GM12878 (cell line): ENCODE measurements around the gene BNC2. TPM values are rescaled to one million over a fixed set of nuclear protein-coding genes. Genes with fewer than 3 reads are reported as not detected.

Experiments
- ATAC-seq: fragments of 200-7000 bp; cut with Tn5 transposase; 3 replicates; pipeline ENCODE4 v1.9.1; 2020; ENCODE audit warnings: mild to moderate bottlenecking, moderate library complexity
- BruUV-seq: library from RNA; stranded (reverse); fragments of 400-500 nt; replicated peaks from 2 replicates; lab custom pipeline; 2021; lab: Mats Ljungman, UMichigan
- CTCF ChIA-PET: fragments of 300-600 bp; sonication (Branson Sonifier 250); formaldehyde crosslinking; extraction: SDS; loops from one replicate; lab custom pipeline; 2021; ENCODE audit warnings: inconsistent platforms; lab: Yijun Ruan, JAX
- POLR2A ChIA-PET: fragments of 350-600 bp; formaldehyde crosslinking; extraction: SDS; loops from one replicate; lab custom pipeline; 2021; ENCODE audit warnings: inconsistent platforms; lab: Charles Lee
- RAD21 ChIA-PET: fragments of 300-600 bp; sonication (Branson Sonifier 250); formaldehyde crosslinking; loops from one replicate; lab custom pipeline; 2023; ENCODE audit warnings: antibody characterized with exemption; ENCODE audit not compliant: unreplicated experiment; lab: Charles Lee
- SMC1A ChIA-PET: fragments of 300-600 bp; sonication (Branson Sonifier 250); formaldehyde crosslinking; loops from one replicate; lab custom pipeline; 2023; ENCODE audit not compliant: unreplicated experiment, uncharacterized antibody; lab: Charles Lee
- DNase-seq: peaks from one replicate; pipeline ENCODE4 v3.0.0-alpha.2; 2011; ENCODE audit warnings: low read depth, low spot score
- FAIRE-seq: peaks from 3 replicates; lab custom pipeline; 2011; peaks lifted over from hg19 to GRCh38; lab: Jason Lieb, UNC
- H2AFZ ChIP-seq: 2 replicates; pipeline ENCODE4 v1.6.0; 2011; ENCODE audit warnings: low read depth, low read length, control low read depth; ENCODE audit not compliant: control insufficient read depth
- H3K27ac ChIP-seq: 2 replicates; pipeline ENCODE4 v1.5.1; 2011; ENCODE audit warnings: control low read depth; ENCODE audit not compliant: control insufficient read depth, insufficient read depth
- H3K27me3 ChIP-seq, 2 experiments: replicated peaks in 1 of 2; 2 replicates each; pipeline versions ENCODE4 v1.6.0 to v1.6.1; 2011; ENCODE audit warnings: low read length in 1 of 2; ENCODE audit not compliant: control insufficient read depth in 2 of 2, insufficient read depth in 2 of 2
- H3K36me3 ChIP-seq, 2 experiments: 2 replicates each; pipeline ENCODE4 v1.5.1; 2011; ENCODE audit warnings: low read length in 1 of 2; ENCODE audit not compliant: control insufficient read depth in 2 of 2, insufficient read depth in 2 of 2
- H3K4me1 ChIP-seq: 2 replicates; pipeline ENCODE4 v1.6.1; 2011; ENCODE audit warnings: mild to moderate bottlenecking, low read length, moderate library complexity, mixed read lengths; ENCODE audit not compliant: control insufficient read depth, insufficient read depth
- H3K4me2 ChIP-seq: 2 replicates; pipeline ENCODE4 v1.6.0; 2011; ENCODE audit warnings: control low read depth; ENCODE audit not compliant: control insufficient read depth, insufficient read depth
- H3K4me3 ChIP-seq: fragments of 200-600 bp; sonication (generic); 2 replicates; pipeline ENCODE4 v1.5.1; 2016
- H3K79me2 ChIP-seq: 2 replicates; pipeline ENCODE4 v1.6.0; 2011; ENCODE audit warnings: low read length; ENCODE audit not compliant: control insufficient read depth, insufficient read depth
- H3K9ac ChIP-seq: 2 replicates; pipeline ENCODE4 v1.8.0; 2011; ENCODE audit warnings: low read length, control low read depth, mixed read lengths; ENCODE audit not compliant: control insufficient read depth, insufficient read depth
- H3K9me3 ChIP-seq: replicated peaks from 3 replicates; pipeline ENCODE4 v1.5.1; 2011; ENCODE audit warnings: mild to moderate bottlenecking, low read length; ENCODE audit not compliant: control insufficient read depth, insufficient read depth
- H4K20me1 ChIP-seq: 2 replicates; pipeline ENCODE4 v1.6.0; 2011; ENCODE audit not compliant: control insufficient read depth, insufficient read depth
- CHD2 ChIP-seq: IDR thresholded peaks from 2 replicates; pipeline ENCODE4 v1.6.1; 2011; ENCODE audit warnings: low read depth, low read length, improper control_type of control experiment, borderline replicate concordance
- CREM ChIP-seq: IDR thresholded peaks from 2 replicates; pipeline ENCODE4 v1.6.1; 2014; ENCODE audit warnings: antibody characterized with exemption, low read depth
- CUX1 ChIP-seq: IDR thresholded peaks from 2 replicates; pipeline ENCODE4 v1.6.1; 2012; ENCODE audit warnings: improper control_type of control experiment, low read depth, low read length; ENCODE audit not compliant: insufficient replicate concordance
- EGR1 ChIP-seq, 2 experiments: IDR thresholded peaks; 1 replicate in 1 of 2; 2 replicates in 1 of 2; pipeline ENCODE4 v1.6.1; 2011 to 2012; ENCODE audit warnings: low read depth in 2 of 2, low read length in 2 of 2, borderline replicate concordance in 1 of 2, mild to moderate bottlenecking in 1 of 2, moderate library complexity in 1 of 2
- KAT2A ChIP-seq: conservative IDR thresholded peaks from 2 replicates; pipeline ENCODE4 v1.6.1; 2011; ENCODE audit warnings: low read depth, low read length; ENCODE audit not compliant: control insufficient read depth
- MEF2B ChIP-seq: fragments of 450-650 bp; IDR thresholded peaks from 2 replicates; pipeline ENCODE4 v1.6.1; 2018; ENCODE audit warnings: mild to moderate bottlenecking, moderate library complexity; ENCODE audit not compliant: partially characterized antibody, poor library complexity, severe bottlenecking
- NFYA ChIP-seq: IDR thresholded peaks from 2 replicates; pipeline ENCODE4 v1.6.1; 2011; ENCODE audit warnings: low read depth, mild to moderate bottlenecking, low read length, improper control_type of control experiment, borderline replicate concordance
- NR2C1 ChIP-seq: fragments of 450-650 bp; IDR thresholded peaks from 2 replicates; pipeline ENCODE4 v1.6.1; 2017; ENCODE audit warnings: antibody characterized with exemption, mild to moderate bottlenecking, moderate library complexity
- POLR2A ChIP-seq: IDR thresholded peaks from 2 replicates; pipeline ENCODE4 v1.6.1; 2011; ENCODE audit warnings: low read depth, mild to moderate bottlenecking, low read length
- RELA ChIP-seq: fragments of 450-650 bp; IDR thresholded peaks from 2 replicates; pipeline ENCODE4 v1.8.0; 2014; ENCODE audit warnings: borderline replicate concordance; ENCODE audit not compliant: partially characterized antibody
- TAF1 ChIP-seq: IDR thresholded peaks from 2 replicates; pipeline ENCODE4 v1.6.1; 2011; ENCODE audit warnings: mild to moderate bottlenecking, low read depth, low read length, borderline replicate concordance
- ZNF687 ChIP-seq: fragments of 450-650 bp; IDR thresholded peaks from 2 replicates; pipeline ENCODE4 v1.6.1; 2017; ENCODE audit warnings: mild to moderate bottlenecking, moderate library complexity
- WGBS: methylation state at CpG from one replicate; pipeline ENCODE4 v1.1.6; 2016; ENCODE audit warnings: low lambda C conversion rate; ENCODE audit not compliant: insufficient replicate concordance, insufficient coverage; ENCODE audit errors: missing lambda C conversion rate; 5-methylcytosine and 5-hydroxymethylcytosine counted together
- in situ Hi-C: fragments of 300-500 bp; cut with MboI; formaldehyde crosslinking; loops from 9 replicates; pipeline ENCODE4 v1.14.3; 2018; ENCODE audit warnings: mixed read lengths
- intact Hi-C: fragments of 100-400 bp; cut with micrococcal nuclease; formaldehyde crosslinking; loops from one replicate; pipeline ENCODE4 v1.14.2; 2022; ENCODE audit not compliant: unreplicated experiment
- polyA plus RNA-seq, 11 experiments: library from polyadenylated mRNA; depleted of rRNA in 4 of 11; unstranded in 6 of 11; stranded (reverse) in 5 of 11; fragments of >200 nt; fragmentation: Nextera tagmentation in 4 of 11; fragmentation: Illumina TruSeq in 1 of 11; extraction: Ambion mirVana in 4 of 11; extraction: Trizol in 1 of 11; gene quantifications; 1 replicate in 1 of 11; 2 replicates in 10 of 11; pipeline versions ENCODE4 v1.2.1 to v1.2.3, GENCODE V29; 2011 to 2016; ENCODE audit warnings: inconsistent platforms in 2 of 11, missing spikeins in 2 of 11, low read depth in 1 of 11
- total RNA-seq, 4 experiments: library from RNA; depleted of rRNA in 3 of 4; stranded (reverse); fragments of >200 nt in 3 of 4; fragmentation: Illumina TruSeq in 1 of 4; extraction: Trizol in 1 of 4; gene quantifications; 2 replicates each; pipeline versions ENCODE4 v1.2.1 to v1.2.3, GENCODE V29; 2013 to 2021
- TF ChIP-seq, protein P1 (sequence below): IDR thresholded peaks from 2 replicates; pipeline ENCODE4 v1.6.1; 2011; ENCODE audit warnings: borderline replicate concordance, low read depth, mild to moderate bottlenecking, moderate library complexity, low read length; ENCODE audit not compliant: insufficient read depth, poor library complexity, severe bottlenecking

BNC2 gene
- total and polyA plus RNA-seq, 10 of the 15 experiments (the other 5 are each of a cell fraction or from before 2014, with no cell fraction given): 0.05 to 14.5 (median 0.26) TPM

DNA sequence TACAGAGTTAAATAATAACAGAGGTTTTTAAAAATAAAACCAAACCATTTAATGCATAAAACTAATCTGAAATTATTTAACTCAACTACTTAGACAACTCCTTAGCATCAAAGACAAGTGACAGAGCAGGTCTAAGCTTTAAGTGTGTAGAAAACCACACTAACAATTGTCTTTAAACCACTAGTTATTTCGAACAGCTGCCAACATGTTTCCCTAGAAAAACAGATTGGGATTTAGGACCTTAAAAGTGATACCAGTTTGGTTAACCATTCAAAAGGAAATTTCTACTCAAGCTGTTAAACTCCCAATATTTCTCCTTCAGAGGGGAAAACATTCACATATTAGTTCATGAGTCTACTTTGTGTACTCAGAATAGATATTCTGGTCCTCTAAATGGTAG lies 208.7 kb downstream of the BNC2 start:
- no peak for DNase-seq
- intact Hi-C loops: no loop called here
- Histone ChIP-seq H3K4me3 (no peak overlapping the region), H2AFZ (no peak overlapping the region), H3K4me2 (no peak overlapping the region), H3K36me3 (no peaks in the 10 kb centered on the region), H3K9me3 (no peaks in the 10 kb centered on the region), H3K9ac (no peak overlapping the region), H4K20me1 (no peaks in the 10 kb centered on the region), H3K27me3 (no peaks in the 10 kb centered on the region), H3K27ac (no peak overlapping the region), H3K79me2 (no peaks in the 10 kb centered on the region), H3K4me1 (no peaks in the 10 kb centered on the region)
- ChIA-PET POLR2A (no interaction called here), SMC1A (interaction anchor here (0.6 kb wide), 1 partner anchor 26 kb away, joined by 3 read pairs; no protein-coding TSS in a partner anchor), CTCF (no interaction called here), RAD21 (no interaction called here)
- no peak for FAIRE-seq
- whole genome bisulfite sequencing: 0% methylated on average over 1 of the region's 1 CpG
- BruUV-seq: no TSS peak
- in situ Hi-C loops: no loop called here
- ATAC-seq: no peak
- no peak for TF ChIP-seq CREM
- no peak for TF ChIP-seq RELA
- TF ChIP-seq, protein P1, sequence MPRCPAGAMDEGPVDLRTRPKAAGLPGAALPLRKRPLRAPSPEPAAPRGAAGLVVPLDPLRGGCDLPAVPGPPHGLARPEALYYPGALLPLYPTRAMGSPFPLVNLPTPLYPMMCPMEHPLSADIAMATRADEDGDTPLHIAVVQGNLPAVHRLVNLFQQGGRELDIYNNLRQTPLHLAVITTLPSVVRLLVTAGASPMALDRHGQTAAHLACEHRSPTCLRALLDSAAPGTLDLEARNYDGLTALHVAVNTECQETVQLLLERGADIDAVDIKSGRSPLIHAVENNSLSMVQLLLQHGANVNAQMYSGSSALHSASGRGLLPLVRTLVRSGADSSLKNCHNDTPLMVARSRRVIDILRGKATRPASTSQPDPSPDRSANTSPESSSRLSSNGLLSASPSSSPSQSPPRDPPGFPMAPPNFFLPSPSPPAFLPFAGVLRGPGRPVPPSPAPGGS: no peak
- TF ChIP-seq CHD2: no peak
- TF ChIP-seq KAT2A: no peak
- no peak for TF ChIP-seq NFYA
- TF ChIP-seq ZNF687: no peak
- no peak for TF ChIP-seq NR2C1
- TF ChIP-seq MEF2B: no peak
- TF ChIP-seq CUX1: no peak
- TF ChIP-seq TAF1: no peak
- no peak for TF ChIP-seq POLR2A
- TF ChIP-seq EGR1 (IDR thresholded peaks at IDR 0.05; ENCODE audit: borderline replicate concordance in 1 of 2, low read depth in 2 of 2, low read length in 2 of 2): no peak
